Skeletal muscle satellite cell (primary cell): ENCODE measurements around the gene CCDC187.

Experiments
- H3K27me3 ChIP-seq: 2 replicates; pipeline ENCODE4 v1.7.0; 2013; ENCODE audit warnings: low read length; ENCODE audit not compliant: control insufficient read depth, insufficient read depth
- H3K36me3 ChIP-seq: 2 replicates; pipeline ENCODE4 v1.7.0; 2013; ENCODE audit warnings: mild to moderate bottlenecking, control low read depth, low read length; ENCODE audit not compliant: insufficient read depth
- H3K4me1 ChIP-seq: 2 replicates; pipeline ENCODE4 v1.7.0; 2013; ENCODE audit warnings: low read length; ENCODE audit not compliant: control insufficient read depth, insufficient read depth
- H3K4me2 ChIP-seq: 2 replicates; pipeline ENCODE4 v1.7.0; 2013; ENCODE audit warnings: mild to moderate bottlenecking, low read length
- H3K4me3 ChIP-seq: 2 replicates; pipeline ENCODE4 v1.7.0; 2013; ENCODE audit warnings: low read length
- H3K9ac ChIP-seq: 2 replicates; pipeline ENCODE4 v1.7.0; 2013; ENCODE audit warnings: mild to moderate bottlenecking, low read depth, low read length, moderate library complexity
- H3K9me3 ChIP-seq: replicated peaks from 2 replicates; pipeline ENCODE4 v1.7.0; 2013; ENCODE audit warnings: mild to moderate bottlenecking, control low read depth, low read length

CCDC187 gene

DNA sequence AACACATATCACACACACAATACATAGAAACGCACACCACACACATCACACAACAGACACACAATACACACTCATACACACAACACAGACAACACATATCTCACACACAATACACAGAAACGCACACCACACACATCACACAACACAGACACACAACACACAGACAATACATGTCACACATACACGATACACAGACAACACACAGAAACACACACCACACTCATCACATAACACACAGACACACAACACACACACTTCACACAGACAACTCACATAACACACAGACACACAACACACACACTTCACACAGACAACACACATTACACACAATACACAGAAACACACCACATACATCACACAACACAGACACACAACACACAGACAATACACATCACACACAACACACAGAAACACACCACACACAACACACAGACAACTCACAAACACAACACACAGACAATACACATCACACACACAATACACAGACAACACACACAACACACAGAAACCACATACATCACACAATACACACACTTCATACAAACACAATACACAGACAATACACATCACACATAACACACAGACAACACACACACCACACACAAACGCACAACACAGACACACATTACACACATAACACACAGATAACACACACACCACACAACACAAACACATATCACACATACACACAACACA is 4.3 kb upstream of the CCDC187 start:
- no peaks in the 10 kb centered on the region for H3K9me3 ChIP-seq
- H3K4me1 ChIP-seq: no peaks in the 10 kb centered on the region
- no peak overlapping the region for H3K9ac ChIP-seq
- no peaks in the 10 kb centered on the region for H3K36me3 ChIP-seq
- H3K4me3 ChIP-seq: no peak overlapping the region
- H3K27me3 ChIP-seq: peaks cover 28% of the 10 kb centered on the region
- H3K4me2 ChIP-seq: no peak overlapping the region

DNA sequence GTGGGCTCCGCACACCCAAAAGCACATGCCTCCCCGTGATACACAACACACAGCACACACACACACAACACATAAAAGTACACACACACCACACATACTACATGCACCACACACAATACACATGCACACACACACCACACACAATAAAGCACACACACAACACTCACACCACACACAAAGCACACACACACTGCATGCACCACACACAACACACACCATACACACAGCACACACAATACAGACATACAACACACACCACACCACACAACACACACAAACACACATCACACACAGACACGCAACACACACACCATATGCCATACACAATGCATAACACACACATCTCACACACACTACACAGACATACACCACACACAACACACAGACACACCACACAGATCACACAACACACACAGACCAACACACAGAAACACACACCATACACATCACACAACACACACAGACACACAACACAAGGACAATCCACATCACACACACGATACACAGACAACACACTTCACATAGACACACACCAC is 3.4 kb upstream of the CCDC187 start:
- no peak overlapping the region for H3K4me3 ChIP-seq
- no peaks in the 10 kb centered on the region for H3K4me1 ChIP-seq
- peaks cover 28% of the 10 kb centered on the region for H3K27me3 ChIP-seq
- no peak overlapping the region for H3K4me2 ChIP-seq
- H3K36me3 ChIP-seq: no peaks in the 10 kb centered on the region
- H3K9ac ChIP-seq: no peak overlapping the region
- H3K9me3 ChIP-seq: no peaks in the 10 kb centered on the region

DNA sequence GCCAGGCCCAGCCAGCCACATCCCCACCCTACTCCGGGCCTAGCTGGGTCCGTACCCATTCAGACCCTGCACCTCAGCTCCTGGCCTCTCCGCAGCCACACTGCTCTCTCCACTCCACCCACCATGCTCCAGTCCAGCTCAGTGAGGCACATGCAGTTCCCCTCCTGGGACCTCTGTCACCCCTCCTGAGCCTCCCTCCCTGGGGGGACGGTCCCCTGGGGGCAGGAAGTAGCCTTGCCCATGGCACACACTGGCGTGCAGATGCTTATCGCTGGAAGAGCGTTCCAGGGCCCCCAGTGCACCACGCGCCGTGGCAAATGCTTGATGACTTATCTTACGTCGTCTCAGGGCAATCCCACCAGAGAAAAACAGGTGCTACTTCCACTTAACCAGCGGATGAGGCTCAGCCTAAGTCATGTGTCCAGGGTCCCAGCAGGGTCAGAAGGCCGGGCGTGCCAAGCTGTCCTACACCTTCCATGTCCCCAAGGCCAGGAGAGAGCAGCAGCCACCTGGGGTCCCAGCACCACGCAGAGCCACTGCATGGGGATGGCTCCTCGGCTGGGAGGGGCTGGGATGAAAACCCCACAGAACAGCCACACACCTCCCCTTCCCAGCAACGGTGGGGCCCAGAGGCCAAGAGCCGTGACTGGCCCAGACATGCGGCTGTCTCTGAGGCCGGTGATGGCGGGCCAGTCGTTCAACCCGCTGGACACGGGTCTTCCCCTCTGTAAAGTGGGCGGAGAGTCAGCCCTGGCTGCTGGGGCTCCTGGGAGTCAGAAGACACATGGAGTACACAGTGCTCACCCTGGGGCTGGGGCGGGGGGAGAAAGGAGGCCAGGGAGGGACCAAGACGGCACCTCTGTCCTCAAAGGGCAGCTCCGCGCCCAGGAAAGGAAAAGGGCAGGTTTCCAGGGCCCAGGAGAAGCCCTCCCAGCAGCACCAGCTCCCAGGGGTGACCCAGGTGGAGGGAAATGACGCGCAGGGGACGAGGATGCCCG is 2.6 kb upstream of the CCDC187 start:
- Histone ChIP-seq H3K9me3 (no peaks in the 10 kb centered on the region), H3K9ac (no peak overlapping the region), H3K4me1 (no peaks in the 10 kb centered on the region), H3K4me3 (no peak overlapping the region), H3K27me3 (peaks cover 28% of the 10 kb centered on the region), H3K36me3 (no peaks in the 10 kb centered on the region), H3K4me2 (no peak overlapping the region)

DNA sequence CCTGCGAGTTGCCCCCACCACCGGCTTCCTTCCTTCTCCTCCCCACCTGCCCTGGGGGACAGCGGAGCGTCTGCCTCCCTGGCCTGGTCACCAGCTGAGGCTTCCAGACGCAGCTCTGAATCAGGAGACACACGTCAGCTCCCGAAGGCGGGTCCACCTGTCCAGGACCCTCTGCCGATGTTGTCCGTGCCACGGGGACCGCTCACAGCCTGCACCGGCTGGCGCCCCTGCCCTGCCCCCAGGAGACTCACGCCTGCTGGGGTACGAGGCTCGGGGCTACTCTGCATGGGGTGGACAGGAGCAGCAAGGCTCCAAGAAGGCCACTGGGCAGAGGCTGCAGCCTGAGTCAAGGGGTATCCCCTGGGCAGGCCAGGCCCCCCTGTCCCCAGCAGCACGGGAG is 1.9 kb upstream of the CCDC187 start:
- Histone ChIP-seq H3K27me3 (peaks cover 31% of the 10 kb centered on the region), H3K4me1 (no peaks in the 10 kb centered on the region), H3K4me2 (no peak overlapping the region), H3K36me3 (no peaks in the 10 kb centered on the region), H3K4me3 (no peak overlapping the region), H3K9ac (no peak overlapping the region), H3K9me3 (no peaks in the 10 kb centered on the region)

DNA sequence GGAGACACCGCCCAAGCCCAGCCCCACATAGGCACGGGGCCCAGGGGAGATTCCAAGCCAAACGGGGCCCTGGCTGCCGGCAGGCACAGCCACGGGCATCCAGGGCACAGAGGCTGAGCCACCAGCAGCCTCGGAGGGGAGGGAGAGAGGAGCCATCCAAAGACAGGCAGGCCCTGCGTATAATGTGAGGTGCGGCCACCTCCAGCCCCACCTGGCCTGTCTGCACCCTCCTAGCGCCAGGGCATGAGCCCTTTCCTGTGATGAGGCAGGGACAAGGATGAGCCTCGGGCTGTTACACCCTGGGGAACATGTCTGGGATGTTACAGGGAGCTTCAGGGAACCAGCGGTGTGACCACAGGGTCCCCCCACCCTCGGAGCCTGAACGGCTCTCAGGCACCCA is 1.1 kb upstream of the CCDC187 start:
- H3K4me3 ChIP-seq: no peak overlapping the region
- no peaks in the 10 kb centered on the region for H3K9me3 ChIP-seq
- peaks cover 34% of the 10 kb centered on the region for H3K27me3 ChIP-seq
- no peaks in the 10 kb centered on the region for H3K36me3 ChIP-seq
- no peaks in the 10 kb centered on the region for H3K4me1 ChIP-seq
- no peak overlapping the region for H3K4me2 ChIP-seq
- no peak overlapping the region for H3K9ac ChIP-seq

DNA sequence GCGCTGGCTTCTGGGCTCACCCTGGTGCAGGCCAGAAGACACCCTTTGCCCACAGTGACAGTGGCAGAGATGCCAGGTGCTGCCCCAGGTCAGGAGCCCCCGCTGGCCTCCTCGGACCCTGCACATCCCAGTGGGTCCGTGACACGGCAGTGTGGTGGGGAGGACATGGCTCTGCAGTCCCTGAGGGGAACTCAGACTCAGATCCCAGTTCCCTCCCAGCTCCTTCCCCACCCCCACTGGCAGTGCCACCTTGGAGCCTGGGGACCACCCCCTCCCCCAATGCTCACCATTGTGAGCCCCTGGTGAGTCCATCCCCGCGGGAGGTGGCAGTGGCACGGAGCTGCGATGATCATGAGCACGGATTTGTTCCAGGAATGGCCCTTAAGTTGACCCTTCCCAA is 562 bp upstream of the CCDC187 start:
- Histone ChIP-seq H3K36me3 (no peaks in the 10 kb centered on the region), H3K4me2 (no peak overlapping the region), H3K4me1 (no peaks in the 10 kb centered on the region), H3K9me3 (no peaks in the 10 kb centered on the region), H3K9ac (no peak overlapping the region), H3K27me3 (peaks cover 37% of the 10 kb centered on the region), H3K4me3 (no peak overlapping the region)

DNA sequence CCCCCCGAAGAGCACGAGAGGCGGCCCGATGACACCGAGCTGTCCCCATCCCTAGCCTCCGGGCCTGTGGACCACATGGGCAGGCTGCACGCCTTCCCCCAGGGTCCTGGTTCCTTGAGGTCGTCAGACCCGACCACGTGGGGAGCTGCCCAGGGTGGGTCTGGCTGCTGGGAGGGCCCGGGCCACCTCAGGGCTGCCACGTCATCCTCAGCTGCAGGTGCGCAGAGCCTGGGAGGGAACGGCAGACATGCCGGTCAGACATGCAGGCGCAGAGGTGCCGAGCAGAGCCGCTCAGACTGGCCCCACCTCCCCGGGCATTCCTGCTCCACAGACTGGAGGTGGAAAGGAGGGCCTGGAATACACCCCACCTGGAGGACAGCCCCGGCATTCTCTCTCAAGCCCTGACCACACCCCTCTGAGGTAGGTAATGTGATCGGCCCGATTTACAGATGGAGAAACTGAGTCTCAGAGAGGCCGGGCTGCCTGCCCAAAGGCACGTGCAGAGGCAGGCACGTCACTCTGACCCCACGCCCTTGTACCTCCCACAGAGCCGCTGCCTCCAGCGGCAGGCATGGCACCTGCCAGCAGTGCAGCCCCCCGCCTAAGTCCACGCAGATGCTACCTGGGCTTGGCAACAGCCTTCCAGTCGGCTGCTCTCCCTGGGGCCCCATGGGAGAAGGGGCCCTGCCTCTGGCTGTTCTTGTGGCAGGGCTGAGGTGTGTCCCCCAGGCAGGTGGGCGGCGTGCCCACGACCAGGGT is 649 bp downstream of the CCDC187 start:
- H3K4me1 ChIP-seq: no peaks in the 10 kb centered on the region
- no peak overlapping the region for H3K4me3 ChIP-seq
- H3K9ac ChIP-seq: no peak overlapping the region
- peaks cover 41% of the 10 kb centered on the region for H3K27me3 ChIP-seq
- H3K9me3 ChIP-seq: no peaks in the 10 kb centered on the region
- H3K4me2 ChIP-seq: no peak overlapping the region
- H3K36me3 ChIP-seq: no peaks in the 10 kb centered on the region

DNA sequence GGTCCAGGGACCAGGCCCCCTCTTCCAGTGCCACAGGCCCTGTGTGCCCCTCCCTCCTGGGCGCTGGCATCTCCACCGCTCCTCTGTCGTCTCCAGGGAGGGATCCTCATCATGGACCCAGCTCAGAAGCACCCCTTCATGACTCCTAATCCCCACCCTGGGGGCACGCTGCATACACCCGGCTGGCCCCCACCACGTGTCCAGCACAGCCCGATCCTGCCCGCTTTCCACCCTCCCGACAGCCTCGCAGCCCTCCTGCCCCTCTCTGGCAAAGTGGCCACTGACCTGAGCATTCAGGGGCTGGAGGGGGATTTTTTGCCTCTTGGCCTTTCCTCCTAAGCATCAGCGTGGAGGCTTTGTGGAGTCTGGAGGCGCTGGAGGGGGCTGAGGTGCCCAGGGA is 1.4 kb downstream of the CCDC187 start:
- H3K27me3 ChIP-seq: peaks cover 47% of the 10 kb centered on the region
- no peak overlapping the region for H3K4me2 ChIP-seq
- H3K4me3 ChIP-seq: no peak overlapping the region
- no peaks in the 10 kb centered on the region for H3K36me3 ChIP-seq
- no peak overlapping the region for H3K9ac ChIP-seq
- H3K9me3 ChIP-seq: no peaks in the 10 kb centered on the region
- H3K4me1 ChIP-seq: no peaks in the 10 kb centered on the region

DNA sequence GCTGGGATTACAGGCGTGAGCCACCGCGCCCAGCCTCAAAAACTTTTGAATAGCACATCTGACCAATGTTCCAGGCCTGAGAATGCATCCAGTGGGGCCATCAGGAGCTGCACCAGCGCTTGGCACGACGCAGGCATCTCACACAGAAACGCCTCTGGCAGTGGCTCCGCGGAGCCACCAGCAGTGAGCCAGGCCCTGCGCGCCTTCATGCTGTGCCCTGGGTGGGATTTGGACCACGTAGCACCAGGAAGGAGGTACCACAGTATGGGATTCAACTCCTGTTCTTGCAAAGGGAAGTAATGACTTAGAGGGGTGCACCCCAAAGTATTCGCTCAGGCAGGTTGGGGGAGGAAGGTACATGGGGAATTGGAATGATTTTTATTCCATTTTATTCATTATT is 3.0 kb downstream of the CCDC187 start:
- no peak overlapping the region for H3K4me2 ChIP-seq
- peaks cover 46% of the 10 kb centered on the region for H3K27me3 ChIP-seq
- no peak overlapping the region for H3K4me3 ChIP-seq
- H3K36me3 ChIP-seq: no peaks in the 10 kb centered on the region
- no peaks in the 10 kb centered on the region for H3K4me1 ChIP-seq
- no peaks in the 10 kb centered on the region for H3K9me3 ChIP-seq
- H3K9ac ChIP-seq: no peak overlapping the region

DNA sequence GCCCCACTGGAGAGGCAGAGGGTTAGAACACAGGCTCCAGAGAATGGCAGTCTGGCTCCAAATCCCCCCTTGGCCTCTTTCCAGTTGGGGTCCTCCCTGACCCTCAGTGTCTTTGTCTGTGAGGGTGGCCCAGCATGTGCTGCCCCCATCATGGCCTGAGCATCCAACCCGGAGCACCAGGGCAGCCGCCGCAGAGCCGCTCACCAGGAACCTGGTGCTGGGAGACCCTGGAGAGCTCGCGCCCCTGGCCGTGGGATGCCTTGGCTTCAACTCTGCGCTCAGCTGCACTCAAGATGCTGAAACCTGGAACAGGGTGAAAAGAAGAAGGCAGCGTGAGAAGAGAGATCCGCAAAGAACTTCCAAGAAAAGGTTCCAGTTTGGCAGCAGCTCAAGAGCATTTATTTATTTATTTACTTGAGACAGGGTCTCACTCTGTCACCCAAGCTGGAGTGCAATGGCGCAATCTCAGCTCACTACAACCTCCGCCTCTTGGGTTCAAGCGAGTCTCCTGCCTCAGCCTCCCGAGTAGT is 3.8 kb downstream of the CCDC187 start:
- no peak overlapping the region for H3K9ac ChIP-seq
- peaks cover 38% of the 10 kb centered on the region for H3K27me3 ChIP-seq
- H3K4me1 ChIP-seq: no peaks in the 10 kb centered on the region
- H3K36me3 ChIP-seq: no peaks in the 10 kb centered on the region
- no peak overlapping the region for H3K4me2 ChIP-seq
- H3K9me3 ChIP-seq: no peaks in the 10 kb centered on the region
- H3K4me3 ChIP-seq: no peak overlapping the region

DNA sequence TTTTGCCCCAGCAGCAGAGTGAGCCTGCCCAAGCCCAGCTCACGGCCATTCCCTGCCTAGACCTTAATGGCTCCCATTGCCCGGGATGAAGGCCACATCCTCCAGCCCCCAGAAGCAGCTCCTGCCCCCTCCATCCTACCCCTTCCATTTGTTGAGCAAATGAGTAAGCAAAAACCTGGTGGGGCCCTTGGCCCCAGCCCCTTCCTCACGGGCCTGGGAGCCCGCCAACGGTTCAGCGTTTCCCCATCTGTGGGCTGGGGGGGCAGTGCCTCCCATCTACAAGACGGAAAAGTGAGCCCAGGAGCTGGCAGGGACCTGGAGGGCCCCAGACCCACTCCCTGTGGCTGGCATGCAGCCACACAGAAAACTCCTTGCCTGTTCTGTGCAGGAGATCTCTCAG is 4.4 kb downstream of the CCDC187 start:
- Histone ChIP-seq H3K27me3 (peaks cover 34% of the 10 kb centered on the region), H3K4me2 (no peak overlapping the region), H3K9me3 (no peaks in the 10 kb centered on the region), H3K36me3 (no peaks in the 10 kb centered on the region), H3K4me3 (no peak overlapping the region), H3K4me1 (no peaks in the 10 kb centered on the region), H3K9ac (no peak overlapping the region)
